Stimulated activated CD8-positive, alpha-beta memory T cell treated with anti-CD3 and anti-CD28 coated beads, Interleukin-15, amount 100 ng/mL, for 4 hours (primary cell): ENCODE results near the gene RAG2.

Experiments used
- DNase-seq, 2 donors: peaks; one replicate each; pipeline ENCODE4 v3.0.0-alpha.2; 2020; ENCODE audit warnings: low read depth in 2 of 2

RAG2 gene

GRCh38 chr11:36598051-36598450, at the start of gene RAG2:
Gene RAG2 (minus strand): TSS chr11:36598236. CDS start chr11:36594168, 4,068 bp downstream.
- no peak for DNase-seq

GRCh38 chr11:36638556-36638955, 40.5 kb upstream of the RAG2 start:
- no peak for DNase-seq

- no peak for DNase-seq
These were observed 37.2 kb upstream of the RAG2 start for GRCh38 chr11:36635066-36635862.

- no peak for DNase-seq
These were observed 33.7 kb upstream of the RAG2 start for GRCh38 chr11:36631774-36632173.

GRCh38 chr11:36628765-36629244, 30.8 kb upstream of the RAG2 start:
- no peak for DNase-seq

GRCh38 chr11:36628141-36628540, 30.1 kb upstream of the RAG2 start:
- no peak for DNase-seq

GRCh38 chr11:36627471-36627870, 29.4 kb upstream of the RAG2 start:
- DNase-seq = no peak

GRCh38 chr11:36627006-36627405, 29.0 kb upstream of the RAG2 start:
- no peak for DNase-seq

- DNase-seq = no peak
These were observed 25.5 kb upstream of the RAG2 start for GRCh38 chr11:36623494-36623893.

- DNase-seq = no peak
These were observed 24.5 kb upstream of the RAG2 start for GRCh38 chr11:36622431-36623136.

GRCh38 chr11:36620246-36620645, 22.2 kb upstream of the RAG2 start:
- DNase-seq = no peak

GRCh38 chr11:36619502-36619901, 21.5 kb upstream of the RAG2 start:
- no peak for DNase-seq

- no peak for DNase-seq
These were observed 20.5 kb upstream of the RAG2 start for GRCh38 chr11:36618363-36619047.

- no peak for DNase-seq
These were observed 19.7 kb upstream of the RAG2 start for GRCh38 chr11:36617543-36618362.

- no peak for DNase-seq
These were observed 17.8 kb upstream of the RAG2 start for GRCh38 chr11:36615826-36616225.

- no peak for DNase-seq
These were observed 11.3 kb upstream of the RAG2 start for GRCh38 chr11:36609383-36609782.

GRCh38 chr11:36608491-36609199, 10.6 kb upstream of the RAG2 start:
- no peak for DNase-seq

GRCh38 chr11:36605221-36606216, 7.5 kb upstream of the RAG2 start:
- DNase-seq = no peak

- no peak for DNase-seq
These were observed 4.1 kb upstream of the RAG2 start for GRCh38 chr11:36602135-36602534.

GRCh38 chr11:36601155-36601554, 3.1 kb upstream of the RAG2 start:
- DNase-seq = no peak
